Fibroblast of lung (primary cell): Measurements from ENCODE around the gene TRIM72. TPM values are rescaled to one million over a fixed set of nuclear protein-coding genes. Genes with fewer than 3 reads are reported as not detected.
"Not testable (repeated sequence)": the region's sequence is repeated elsewhere in the genome, so short reads cannot be mapped to it uniquely, and the experiment has no call there.

ENCODE experiments used
- DNase-seq, 2 donors: peaks; one replicate each; pipeline versions ENCODE4 v3.0.0 to v3.0.0-alpha.2; 2010; ENCODE audit warnings: low read depth in 2 of 2
- H2AFZ ChIP-seq: 2 replicates; pipeline ENCODE4 v1.5.1; 2012; ENCODE audit warnings: low read length, control low read depth, inconsistent platforms
- H3K27ac ChIP-seq: 2 replicates; pipeline ENCODE4 v1.5.1; 2011; ENCODE audit warnings: low read length, control low read depth; ENCODE audit not compliant: insufficient read depth
- H3K27me3 ChIP-seq: 2 replicates; pipeline ENCODE4 v1.5.1; 2011; ENCODE audit warnings: mild to moderate bottlenecking, low read length; ENCODE audit not compliant: control insufficient read depth, insufficient read depth
- H3K36me3 ChIP-seq: 2 replicates; pipeline ENCODE4 v1.5.1; 2011; ENCODE audit warnings: low read length; ENCODE audit not compliant: control insufficient read depth, insufficient read depth
- H3K4me1 ChIP-seq: 2 replicates; pipeline ENCODE4 v1.5.1; 2011; ENCODE audit warnings: low read length; ENCODE audit not compliant: control insufficient read depth, insufficient read depth; ENCODE audit errors: extremely low read depth
- H3K4me2 ChIP-seq: 2 replicates; pipeline ENCODE4 v1.5.1; 2011; ENCODE audit warnings: low read length, control low read depth; ENCODE audit not compliant: insufficient read depth; ENCODE audit errors: extremely low read depth
- H3K4me3 ChIP-seq, 4 experiments: fragments of 200-600 bp in 1 of 4; sonication (generic) in 1 of 4; replicated peaks in 1 of 4; 2 replicates each; pipeline ENCODE4 v1.5.1; 2011 to 2016; ENCODE audit warnings: low read length in 4 of 4, low read depth in 3 of 4, mild to moderate bottlenecking in 3 of 4, control low read depth in 2 of 4, inconsistent platforms in 1 of 4, mixed read lengths in 1 of 4; ENCODE audit not compliant: insufficient read depth in 1 of 4; ENCODE audit errors: control extremely low read depth in 1 of 4
- H3K79me2 ChIP-seq: 2 replicates; pipeline ENCODE4 v1.5.1; 2012; ENCODE audit warnings: mild to moderate bottlenecking, low read length, inconsistent platforms; ENCODE audit not compliant: control insufficient read depth, insufficient read depth
- H3K9ac ChIP-seq: 2 replicates; pipeline ENCODE4 v1.5.1; 2011; ENCODE audit warnings: mild to moderate bottlenecking, low read length, control low read depth; ENCODE audit not compliant: insufficient read depth
- H3K9me3 ChIP-seq: 2 replicates; pipeline ENCODE4 v1.5.1; 2012; ENCODE audit warnings: low read depth, low read length; ENCODE audit not compliant: control insufficient read depth, insufficient read depth
- H4K20me1 ChIP-seq: 2 replicates; pipeline ENCODE4 v1.5.1; 2011; ENCODE audit warnings: low read length; ENCODE audit not compliant: control insufficient read depth, insufficient read depth; ENCODE audit errors: extremely low read depth
- EZH2 ChIP-seq: IDR thresholded peaks from 2 replicates; pipeline ENCODE4 v1.5.1; 2012; ENCODE audit warnings: low read length, control low read depth, mild to moderate bottlenecking; ENCODE audit errors: missing control alignments
- polyA plus RNA-seq, 2 donors: library from polyadenylated mRNA; depleted of rRNA in 1 of 2; stranded (reverse) in 1 of 2; unstranded in 1 of 2; fragments of >200 nt; gene quantifications; 2 replicates each; pipeline ENCODE4 v1.2.1, GENCODE V29; 2011 to 2012; ENCODE audit warnings: missing spikeins in 1 of 2
- total RNA-seq: library from RNA; depleted of rRNA; stranded (reverse); fragments of >200 nt; gene quantifications from 2 replicates; pipeline ENCODE4 v1.2.1, GENCODE V29; 2014
- TF ChIP-seq, protein P1 (sequence below), 2 donors: IDR thresholded peaks in 1 of 2; conservative IDR thresholded peaks in 1 of 2; 1 replicate in 1 of 2; 2 replicates in 1 of 2; pipeline ENCODE4 v1.5.1; 2011 to 2012; ENCODE audit warnings: low read length in 2 of 2, control low read depth in 1 of 2, inconsistent platforms in 1 of 2, low read depth in 1 of 2, mild to moderate bottlenecking in 1 of 2

TRIM72 gene
- total and polyA plus RNA-seq, 2 donors (not counting 1 experiment from before 2014, with no cell fraction given), result not detected

DNA sequence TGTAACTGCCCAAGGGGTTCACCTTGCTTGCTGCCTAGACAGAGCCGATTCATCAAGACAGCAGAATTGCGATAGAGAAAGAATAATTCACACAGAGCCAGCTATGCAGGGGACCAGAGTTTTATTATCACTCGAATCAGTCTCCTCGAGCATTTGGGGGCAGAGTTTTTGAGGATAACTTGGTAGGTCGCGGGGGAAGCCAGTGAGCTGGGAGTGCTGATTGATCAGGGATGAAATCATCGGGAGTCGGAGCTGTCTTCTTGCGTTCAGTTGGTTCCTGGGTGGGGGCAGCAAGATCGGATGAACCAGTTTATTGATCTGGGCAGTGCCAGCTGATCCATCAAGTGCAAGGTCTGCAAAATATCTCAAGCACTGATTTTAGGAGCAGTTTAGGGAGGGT is 55.0 kb downstream of the TRIM72 start:
- Histone ChIP-seq H2AFZ (no peak overlapping the region), H3K9ac (no peak overlapping the region), H3K4me3 (no peak overlapping the region), H4K20me1 (no peaks in the 10 kb centered on the region), H3K27ac (no peak overlapping the region), H3K27me3 (no peaks in the 10 kb centered on the region), H3K36me3 (no peaks in the 10 kb centered on the region), H3K4me2 (no peak overlapping the region), H3K4me1 (no peaks in the 10 kb centered on the region), H3K79me2 (no peaks in the 10 kb centered on the region), H3K9me3 (no peaks in the 10 kb centered on the region)
- no peak for TF ChIP-seq EZH2
- TF ChIP-seq, protein P1, sequence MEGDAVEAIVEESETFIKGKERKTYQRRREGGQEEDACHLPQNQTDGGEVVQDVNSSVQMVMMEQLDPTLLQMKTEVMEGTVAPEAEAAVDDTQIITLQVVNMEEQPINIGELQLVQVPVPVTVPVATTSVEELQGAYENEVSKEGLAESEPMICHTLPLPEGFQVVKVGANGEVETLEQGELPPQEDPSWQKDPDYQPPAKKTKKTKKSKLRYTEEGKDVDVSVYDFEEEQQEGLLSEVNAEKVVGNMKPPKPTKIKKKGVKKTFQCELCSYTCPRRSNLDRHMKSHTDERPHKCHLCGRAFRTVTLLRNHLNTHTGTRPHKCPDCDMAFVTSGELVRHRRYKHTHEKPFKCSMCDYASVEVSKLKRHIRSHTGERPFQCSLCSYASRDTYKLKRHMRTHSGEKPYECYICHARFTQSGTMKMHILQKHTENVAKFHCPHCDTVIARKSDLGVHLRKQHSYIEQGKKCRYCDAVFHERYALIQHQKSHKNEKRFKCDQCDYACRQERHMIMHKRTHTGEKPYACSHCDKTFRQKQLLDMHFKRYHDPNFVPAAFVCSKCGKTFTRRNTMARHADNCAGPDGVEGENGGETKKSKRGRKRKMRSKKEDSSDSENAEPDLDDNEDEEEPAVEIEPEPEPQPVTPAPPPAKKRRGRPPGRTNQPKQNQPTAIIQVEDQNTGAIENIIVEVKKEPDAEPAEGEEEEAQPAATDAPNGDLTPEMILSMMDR (conservative IDR thresholded peaks at IDR 0.05 in 1 of 2, IDR thresholded peaks at IDR 0.05 in 1 of 2; ENCODE audit: low read depth in 1 of 2, low read length in 2 of 2), result no peak
- no peak for DNase-seq

DNA sequence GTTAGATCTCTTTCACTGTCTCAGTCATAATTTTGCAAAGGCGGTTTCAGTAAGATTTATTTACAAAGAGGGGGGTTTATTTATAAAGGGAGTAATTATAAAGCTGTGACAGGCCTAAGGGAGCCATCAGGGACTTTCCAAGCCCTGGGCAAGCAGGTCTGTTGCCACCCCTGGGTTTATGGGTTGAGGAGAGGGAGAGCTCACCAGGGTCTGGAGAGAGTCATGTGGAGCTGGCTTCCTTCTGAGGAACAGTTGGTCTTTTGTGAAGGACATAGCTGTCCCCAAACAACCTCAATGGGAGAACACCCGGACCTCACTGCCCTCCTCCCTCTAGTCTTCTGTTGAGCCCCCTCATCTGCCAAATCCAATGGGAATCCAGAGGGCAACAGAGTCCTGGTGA is 55.6 kb downstream of the TRIM72 start:
- no peak overlapping the region for H3K27ac ChIP-seq
- H2AFZ ChIP-seq, result no peak overlapping the region
- no peaks in the 10 kb centered on the region for H3K9me3 ChIP-seq
- H3K79me2 ChIP-seq, result no peaks in the 10 kb centered on the region
- no peak overlapping the region for H3K4me2 ChIP-seq
- H4K20me1 ChIP-seq, result no peaks in the 10 kb centered on the region
- no peak for DNase-seq
- TF ChIP-seq EZH2, result no peak
- TF ChIP-seq, protein P1 (conservative IDR thresholded peaks at IDR 0.05 in 1 of 2, IDR thresholded peaks at IDR 0.05 in 1 of 2; ENCODE audit: low read depth in 1 of 2, low read length in 2 of 2), result no peak
- H3K4me3 ChIP-seq, result no peak overlapping the region
- H3K4me1 ChIP-seq, result no peaks in the 10 kb centered on the region
- H3K27me3 ChIP-seq, result no peaks in the 10 kb centered on the region
- H3K36me3 ChIP-seq, result no peaks in the 10 kb centered on the region
- H3K9ac ChIP-seq, result no peak overlapping the region

DNA sequence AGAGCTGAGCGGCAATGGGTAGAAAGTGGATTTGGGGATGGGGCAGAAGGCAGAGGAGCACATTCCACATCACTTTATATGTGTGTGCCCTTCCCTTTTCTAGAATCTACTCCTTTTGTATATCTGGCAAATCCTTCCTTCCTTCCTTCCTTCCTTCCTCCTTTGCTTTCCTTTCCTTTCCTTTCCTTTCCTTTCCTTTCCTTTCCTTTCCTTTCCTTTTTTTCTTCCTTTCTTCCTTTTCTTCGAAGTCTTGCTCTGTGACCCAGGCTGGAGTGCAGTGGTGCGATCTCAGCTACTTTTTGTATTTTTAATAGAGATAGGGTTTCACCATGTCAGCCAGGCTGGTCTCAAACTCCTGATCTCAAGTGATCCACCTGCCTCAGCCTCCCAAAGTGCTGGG is 56.1 kb downstream of the TRIM72 start:
- not testable (repeated sequence) for H3K9ac ChIP-seq, H3K27me3 ChIP-seq

More for the DNA sequence above, 56.1 kb downstream of the TRIM72 start:
- not testable (repeated sequence) for DNase-seq, H4K20me1 ChIP-seq, H3K4me2 ChIP-seq, H3K9me3 ChIP-seq, H2AFZ ChIP-seq, H3K79me2 ChIP-seq, H3K4me3 ChIP-seq, H3K36me3 ChIP-seq, H3K4me1 ChIP-seq, H3K27ac ChIP-seq
